Measurements from ENCODE around the gene CIRBP. TPM values are rescaled to one million over a fixed set of nuclear protein-coding genes. Genes with fewer than 3 reads are reported as not detected.

The CIRBP gene
- total and polyA plus RNA-seq, 9 of the 15 experiments (the other 6 are each of a cell fraction or from before 2014, with no cell fraction given): 20.5 to 327 (median 176) TPM

GRCh38 chr19:1273263-1274041 lies 4.3 kb downstream of the CIRBP start:
- no peak for ATAC-seq
- BruUV-seq (replicated peaks): no TSS peak
- Histone ChIP-seq H3K9me1 (ENCODE audit: control insufficient read depth, insufficient read depth, low read length) (no peaks in the 10 kb centered on the region), H3K27me3 (ENCODE audit: control insufficient read depth in 2 of 2, insufficient read depth in 2 of 2, low read length in 2 of 2) (no peaks in the 10 kb centered on the region), H4K20me1 (replicated peaks; ENCODE audit: control insufficient read depth, insufficient read depth, low read length) (peaks cover 26% of the 10 kb centered on the region), H3K36me3 (ENCODE audit: control insufficient read depth, insufficient read depth, low read length) (peaks cover 71% of the 10 kb centered on the region), H2AFZ (ENCODE audit: low read depth, low read length) (no peak overlapping the region), H3K9ac (ENCODE audit: insufficient read depth in 1 of 2, low read depth in 2 of 2, low read length in 2 of 2) (peak overlapping the region; percentile 90 to 92), H3K4me2 (ENCODE audit: insufficient read depth, low read length) (peak overlapping the region; percentile 93), H3K79me2 (ENCODE audit: control insufficient read depth, insufficient read depth, low read length) (peaks cover 78% of the 10 kb centered on the region), H3K27ac (ENCODE audit: extremely low read depth, low read depth, low read length) (peak overlapping the region; percentile 92), H3K9me3 (replicated peaks; ENCODE audit: control insufficient read depth, insufficient read depth, low read depth, low read length) (no peaks in the 10 kb centered on the region), H3K4me3 (peak overlapping the region; percentile 68), H3K4me1 (replicated peaks in 1 of 2; ENCODE audit: control insufficient read depth in 2 of 2, insufficient read depth in 2 of 2, low read length in 2 of 2) (peaks cover 62 to 92% of the 10 kb centered on the region in 2 experiments)
- intact Hi-C loops (cut with micrococcal nuclease): loop anchor here (10.0 kb wide), 1 partner anchor 171 kb away; no protein-coding TSS in a partner anchor
- peak; percentile 29 for FAIRE-seq
- ChIA-PET CTCF (ENCODE audit: low intra/inter-chr PET ratio) (no interaction called here), POLR2A (interaction anchor here (0.6 to 2.8 kb wide), 13 partner anchors 9 to 474 kb away, joined by 3 to 14 read pairs (median 3); no protein-coding TSS in a partner anchor)
- peak in 1 of 4 experiments; percentile 39 for DNase-seq (ENCODE audit: extremely low read depth in 1 of 4, low spot score in 3 of 4)
- WGBS (ENCODE audit: insufficient coverage, low coverage, missing lambda C conversion rate): 63% methylated on average over 25 of the region's 25 CpGs
- in situ Hi-C loops (cut with MboI): no loop called here
- TF ChIP-seq SNIP1 (IDR thresholded peaks at IDR 0.05; ENCODE audit: low read depth): peak; percentile 52; the same call in 1 of the 2 replicates
- TF ChIP-seq ZNF436 (CRISPR knock-in tag; IDR thresholded peaks at IDR 0.05): no peak
- TF ChIP-seq POLR2G (IDR thresholded peaks at IDR 0.05; ENCODE audit: low read depth, low read length): peak; percentile 74
- TF ChIP-seq ERF (CRISPR knock-in tag; IDR thresholded peaks at IDR 0.05): peak; percentile 93
- TF ChIP-seq ZBTB5 (IDR thresholded peaks at IDR 0.05): no peak
- peak; percentile 23; the same call in 1 of the 2 replicates for TF ChIP-seq MTA3 (IDR thresholded peaks at IDR 0.05; ENCODE audit: borderline replicate concordance)
- TF ChIP-seq E2F6 (IDR thresholded peaks at IDR 0.05; ENCODE audit: borderline replicate concordance in 1 of 2, extremely low read depth in 1 of 2, insufficient read depth in 1 of 2, insufficient read length in 1 of 2, low read depth in 1 of 2, low read length in 1 of 2, poor library complexity in 1 of 2, severe bottlenecking in 1 of 2): peak; percentile 41 to 76
- TF ChIP-seq USF2 (CRISPR knock-in tag; IDR thresholded peaks at IDR 0.05): no peak
- peak; percentile 36 for TF ChIP-seq FIP1L1 (IDR thresholded peaks at IDR 0.05; ENCODE audit: low read depth, low read length, poor library complexity, severe bottlenecking)
- TF ChIP-seq SMAD3 (CRISPR knock-in tag; conservative IDR thresholded peaks at IDR 0.05): peak; percentile 74
- TF ChIP-seq DACH1 (IDR thresholded peaks at IDR 0.05; ENCODE audit: partially characterized antibody): no peak
- peak; percentile 54; the same call in 1 of the 2 replicates for TF ChIP-seq ILF3 (IDR thresholded peaks at IDR 0.05; ENCODE audit: borderline replicate concordance)
- TF ChIP-seq ZNF175 (CRISPR knock-in tag; IDR thresholded peaks at IDR 0.05; ENCODE audit: low read depth): 0 out of 2 replicates have a peak, but pooled peaks have one; percentile 13
- no peak for TF ChIP-seq NR2C1 (IDR thresholded peaks at IDR 0.05)
- no peak for TF ChIP-seq NR2C1 (tag; IDR thresholded peaks at IDR 0.05)

Data from K562 (cell line).